HK-2 (cell line): ENCODE measurements around the gene BRICD5.

ENCODE experiments used
- DNase-seq: peaks from one replicate; pipeline ENCODE4 v3.0.0-alpha.2; 2018; ENCODE audit not compliant: unreplicated experiment

The BRICD5 gene

GRCh38 chr16:2180962-2181923, 29.4 kb downstream of the BRICD5 start:
- DNase-seq = no peak

GRCh38 chr16:2180461-2180860, 30.2 kb downstream of the BRICD5 start:
- DNase-seq = no peak

- DNase-seq = no peak
Measured at GRCh38 chr16:2179576-2179975, 31.1 kb downstream of the BRICD5 start.

- no peak for DNase-seq
Measured at GRCh38 chr16:2179107-2179501, 31.6 kb downstream of the BRICD5 start.

GRCh38 chr16:2178321-2179106, 32.1 kb downstream of the BRICD5 start:
- DNase-seq = no peak

GRCh38 chr16:2177561-2177960, 33.1 kb downstream of the BRICD5 start:
- no peak for DNase-seq

- DNase-seq = no peak
Measured at GRCh38 chr16:2177101-2177500, 33.6 kb downstream of the BRICD5 start.

- DNase-seq = no peak
Measured at GRCh38 chr16:2176047-2176446, 34.6 kb downstream of the BRICD5 start.

GRCh38 chr16:2175454-2175853, 35.2 kb downstream of the BRICD5 start:
- DNase-seq = no peak

- no peak for DNase-seq
Measured at GRCh38 chr16:2174396-2175131, 36.1 kb downstream of the BRICD5 start.

GRCh38 chr16:2173916-2174315, 36.7 kb downstream of the BRICD5 start:
- DNase-seq = no peak

GRCh38 chr16:2173366-2173765, 37.3 kb downstream of the BRICD5 start:
- DNase-seq = no peak

- no peak for DNase-seq
Measured at GRCh38 chr16:2172688-2173335, 37.9 kb downstream of the BRICD5 start.

- no peak for DNase-seq
Measured at GRCh38 chr16:2171601-2172178, 39.0 kb downstream of the BRICD5 start.

GRCh38 chr16:2170587-2171435, 39.9 kb downstream of the BRICD5 start:
- DNase-seq = no peak

GRCh38 chr16:2170080-2170479, 40.6 kb downstream of the BRICD5 start:
- no peak for DNase-seq

GRCh38 chr16:2167068-2167638, 43.5 kb downstream of the BRICD5 start:
- DNase-seq = no peak

GRCh38 chr16:2166263-2167067, 44.2 kb downstream of the BRICD5 start:
- DNase-seq = no peak

GRCh38 chr16:2165861-2166260, 44.8 kb downstream of the BRICD5 start:
- no peak for DNase-seq
